ENCODE results near the gene KCNB1. TPM values are rescaled to one million over a fixed set of nuclear protein-coding genes. Genes with fewer than 3 reads are reported as not detected.

Gene KCNB1
- total and polyA plus RNA-seq, 12 donors: 0.64 to 4.2 (median 1.1) TPM

DNA sequence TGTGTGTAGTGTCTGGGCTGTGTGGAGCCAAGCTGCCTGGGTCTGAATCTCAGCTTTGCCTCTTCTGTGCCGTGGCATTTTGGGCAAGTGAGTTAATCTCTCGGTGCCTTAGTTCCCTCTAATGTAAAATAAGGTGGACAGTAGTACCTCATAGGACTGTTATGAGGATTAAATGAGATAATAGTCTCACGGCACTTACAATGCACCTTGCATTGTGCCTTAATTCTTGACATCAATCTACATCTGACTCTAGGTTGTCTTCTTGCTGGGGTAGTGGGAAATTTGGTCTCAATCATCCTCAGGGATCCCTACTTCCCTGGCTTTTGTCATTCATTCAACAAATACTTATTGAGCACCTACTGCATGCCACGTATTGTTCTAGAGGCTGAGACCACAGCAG is 133.9 kb downstream of the KCNB1 start:
- 91 to 92% methylated on average over 4 of the region's 4 CpGs for WGBS, 2 donors
- H3K4me1 ChIP-seq: peaks cover 0 to 16% (median 16%) of the 10 kb centered on the region in 9 donors
- no peak overlapping the region for H3K27ac ChIP-seq
- no peak overlapping the region for H3K4me3 ChIP-seq
- no peak for DNase-seq
- no peak for TF ChIP-seq CTCF (IDR thresholded peaks at IDR 0.05)
- no peaks in the 10 kb centered on the region for H3K36me3 ChIP-seq
- H3K27me3 ChIP-seq: peaks cover 0 to 3% (median 0%) of the 10 kb centered on the region in 7 donors
- no peaks in the 10 kb centered on the region for H3K9me3 ChIP-seq
- intact Hi-C loops (cut with DNase I): loop anchor here in 1 of 10 donors (5.0 kb wide), 1 partner anchor 34 kb away; no protein-coding TSS in a partner anchor
- no peak for ATAC-seq

DNA sequence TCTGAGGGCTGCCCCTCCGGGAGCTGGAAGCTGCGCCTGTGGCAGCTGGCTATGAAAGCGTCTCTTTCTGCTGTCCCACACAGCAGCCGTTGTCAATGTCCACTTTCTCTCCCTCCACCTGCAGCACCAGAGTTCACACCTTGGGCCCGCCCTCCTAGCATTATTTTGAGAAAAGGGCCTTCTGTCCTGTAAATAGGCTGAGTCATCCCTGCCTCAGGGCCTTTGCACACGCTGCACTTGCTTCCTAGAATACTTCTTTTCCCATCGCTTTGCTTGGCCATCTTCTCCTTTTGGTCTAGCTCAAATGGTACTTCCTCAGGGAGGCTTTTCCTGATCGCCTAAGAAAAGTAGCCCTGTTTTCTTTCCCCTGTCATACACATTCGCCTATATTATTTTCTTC is 135.3 kb downstream of the KCNB1 start:
- no peak overlapping the region for H3K27ac ChIP-seq
- DNase-seq (no peak), ATAC-seq (no peak)
- H3K4me3 ChIP-seq: no peak overlapping the region
- peaks cover 0 to 16% (median 16%) of the 10 kb centered on the region in 9 donors for H3K4me1 ChIP-seq
- H3K27me3 ChIP-seq: peaks cover 0 to 3% (median 0%) of the 10 kb centered on the region in 7 donors
- intact Hi-C loops (cut with DNase I): loop anchor here in 1 of 10 donors (5.0 kb wide), 1 partner anchor 35 kb away; no protein-coding TSS in a partner anchor
- WGBS, 2 donors: 93 to 96% methylated on average over 9 of the region's 9 CpGs
- TF ChIP-seq CTCF (IDR thresholded peaks at IDR 0.05): no peak
- no peaks in the 10 kb centered on the region for H3K36me3 ChIP-seq
- H3K9me3 ChIP-seq: no peaks in the 10 kb centered on the region

DNA sequence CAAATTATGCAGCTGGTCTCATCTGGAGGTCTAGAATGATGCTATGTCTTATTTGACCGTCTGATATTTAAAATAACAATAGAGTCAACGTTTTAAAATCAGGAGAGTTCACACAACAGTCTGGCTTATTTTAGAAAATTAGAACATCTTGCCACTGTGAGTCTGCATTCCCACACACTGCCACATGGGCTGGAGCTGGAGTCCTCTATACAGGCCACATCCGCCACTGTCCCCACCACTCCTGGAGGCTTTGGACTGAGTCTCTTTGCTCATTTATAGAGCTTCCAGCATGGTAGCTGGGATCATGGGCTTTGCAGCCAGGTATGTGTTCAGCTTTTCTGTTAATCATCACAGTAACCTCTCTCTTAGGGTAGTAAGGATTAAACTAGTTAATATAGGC is 135.8 kb downstream of the KCNB1 start:
- 77% methylated on average over 3 of the region's 3 CpGs for WGBS, 2 donors
- Histone ChIP-seq H3K27me3 (peaks cover 0 to 3% (median 0%) of the 10 kb centered on the region in 7 donors), H3K4me3 (no peak overlapping the region), H3K9me3 (no peaks in the 10 kb centered on the region), H3K27ac (no peak overlapping the region), H3K36me3 (no peaks in the 10 kb centered on the region), H3K4me1 (peaks cover 0 to 16% (median 16%) of the 10 kb centered on the region in 9 donors)
- no peak for ATAC-seq
- no peak for DNase-seq
- TF ChIP-seq CTCF (IDR thresholded peaks at IDR 0.05): no peak
- intact Hi-C loops (cut with DNase I): loop anchor here in 1 of 10 donors (5.0 kb wide), 1 partner anchor 36 kb away; no protein-coding TSS in a partner anchor

GRCh38 chr20:49345524-49345923 is 136.9 kb downstream of the KCNB1 start:
- ATAC-seq (peak in 6 of 8 donors; percentile 23 to 54 (median 46)), DNase-seq (no peak)
- H3K4me3 ChIP-seq: peak overlapping the region in 1 of 10 donors; percentile 4
- no peaks in the 10 kb centered on the region for H3K36me3 ChIP-seq
- H3K4me1 ChIP-seq: peaks cover 0 to 16% (median 16%) of the 10 kb centered on the region in 9 donors
- 38 to 47% methylated on average over 14 of the region's 14 CpGs for WGBS, 2 donors
- intact Hi-C loops (cut with DNase I): loop anchor here in 1 of 10 donors (5.0 kb wide), 1 partner anchor 37 kb away; no protein-coding TSS in a partner anchor
- TF ChIP-seq CTCF (IDR thresholded peaks at IDR 0.05): no peak
- H3K27ac ChIP-seq: peak overlapping the region in 3 of 10 donors; percentile 42 to 82 (median 48)
- no peaks in the 10 kb centered on the region for H3K9me3 ChIP-seq
- peaks cover 0 to 3% (median 0%) of the 10 kb centered on the region in 7 donors for H3K27me3 ChIP-seq
